GM12801 (cell line): Measurements from ENCODE around the gene HLA-DMB.

Experiments used
- CTCF ChIP-seq: IDR thresholded peaks from one replicate; pipeline ENCODE4 v1.5.1; 2011; ENCODE audit warnings: control low read depth; ENCODE audit not compliant: insufficient read length; ENCODE audit errors: extremely low read depth

HLA-DMB gene

DNA sequence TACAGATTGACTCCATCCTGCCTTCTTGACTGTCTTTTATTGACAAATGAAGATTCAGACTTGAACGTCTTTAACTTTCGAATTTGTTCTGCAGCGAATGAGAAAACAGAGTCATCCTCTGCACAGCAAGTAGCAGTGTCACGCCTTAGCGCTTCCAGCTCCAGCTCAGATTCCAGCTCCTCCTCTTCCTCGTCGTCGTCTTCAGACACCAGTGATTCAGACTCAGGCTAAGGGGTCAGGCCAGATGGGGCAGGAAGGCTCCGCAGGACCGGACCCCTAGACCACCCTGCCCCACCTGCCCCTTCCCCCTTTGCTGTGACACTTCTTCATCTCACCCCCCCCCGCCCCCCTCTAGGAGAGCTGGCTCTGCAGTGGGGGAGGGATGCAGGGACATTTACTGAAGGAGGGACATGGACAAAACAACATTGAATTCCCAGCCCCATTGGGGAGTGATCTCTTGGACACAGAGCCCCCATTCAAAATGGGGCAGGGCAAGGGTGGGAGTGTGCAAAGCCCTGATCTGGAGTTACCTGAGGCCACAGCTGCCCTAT, 39.7 kb upstream of the HLA-DMB start:
- no peak for TF ChIP-seq CTCF

DNA sequence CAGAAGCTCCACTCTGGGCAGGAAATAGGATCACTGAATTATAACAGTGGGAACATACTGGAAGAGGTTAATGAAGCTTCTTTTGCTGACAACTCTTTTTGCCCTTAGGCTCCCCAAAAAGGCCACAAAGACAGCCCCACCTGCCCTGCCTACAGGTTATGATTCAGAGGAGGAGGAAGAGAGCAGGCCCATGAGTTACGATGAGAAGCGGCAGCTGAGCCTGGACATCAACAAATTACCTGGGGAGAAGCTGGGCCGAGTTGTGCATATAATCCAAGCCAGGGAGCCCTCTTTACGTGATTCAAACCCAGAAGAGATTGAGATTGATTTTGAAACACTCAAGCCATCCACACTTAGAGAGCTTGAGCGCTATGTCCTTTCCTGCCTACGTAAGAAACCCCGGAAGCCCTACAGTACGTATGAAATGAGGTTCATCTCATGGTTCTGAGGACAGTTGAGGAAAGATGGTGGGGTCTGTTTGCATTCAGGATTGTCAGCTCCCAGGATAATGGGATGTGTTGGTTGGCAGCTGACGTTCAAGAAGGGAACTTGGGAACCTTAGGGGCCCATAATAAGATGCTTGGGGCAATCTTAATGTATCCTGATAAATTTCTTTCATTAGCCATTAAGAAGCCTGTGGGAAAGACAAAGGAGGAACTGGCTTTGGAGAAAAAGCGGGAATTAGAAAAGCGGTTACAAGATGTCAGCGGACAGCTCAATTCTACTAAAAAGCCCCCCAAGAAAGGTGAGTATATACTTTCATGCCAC, 39.1 kb upstream of the HLA-DMB start:
- no peak for TF ChIP-seq CTCF

- TF ChIP-seq CTCF = no peak
These were observed 37.1 kb upstream of the HLA-DMB start for GRCh38 chr6:32977953-32978324.

DNA sequence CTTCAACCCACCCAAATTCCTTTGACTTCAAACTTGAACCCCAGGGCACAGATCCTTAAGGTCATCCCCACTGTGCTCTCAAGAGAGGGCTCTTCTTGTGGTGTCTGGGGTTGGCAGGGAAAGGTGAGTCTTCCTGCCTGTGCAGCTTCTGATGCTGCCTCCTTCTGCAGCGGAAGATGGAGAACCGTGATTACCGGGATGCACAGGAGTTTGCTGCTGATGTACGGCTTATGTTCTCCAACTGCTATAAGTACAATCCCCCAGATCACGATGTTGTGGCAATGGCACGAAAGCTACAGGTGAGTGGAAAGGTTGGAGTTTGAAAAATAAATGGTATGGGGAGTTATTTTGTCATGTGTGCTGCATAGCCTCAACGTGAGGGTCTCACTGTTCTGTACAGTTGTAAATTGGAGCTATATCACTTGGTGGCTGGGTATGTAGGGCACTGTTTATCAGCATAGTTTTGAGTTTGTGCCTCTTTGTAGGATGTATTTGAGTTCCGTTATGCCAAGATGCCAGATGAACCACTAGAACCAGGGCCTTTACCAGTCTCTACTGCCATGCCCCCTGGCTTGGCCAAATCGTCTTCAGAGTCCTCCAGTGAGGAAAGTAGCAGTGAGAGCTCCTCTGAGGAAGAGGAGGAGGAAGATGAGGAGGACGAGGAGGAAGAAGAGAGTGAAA, 36.6 kb upstream of the HLA-DMB start:
- no peak for TF ChIP-seq CTCF

- no peak for TF ChIP-seq CTCF
These were observed 35.7 kb upstream of the HLA-DMB start for GRCh38 chr6:32976334-32977069.

DNA sequence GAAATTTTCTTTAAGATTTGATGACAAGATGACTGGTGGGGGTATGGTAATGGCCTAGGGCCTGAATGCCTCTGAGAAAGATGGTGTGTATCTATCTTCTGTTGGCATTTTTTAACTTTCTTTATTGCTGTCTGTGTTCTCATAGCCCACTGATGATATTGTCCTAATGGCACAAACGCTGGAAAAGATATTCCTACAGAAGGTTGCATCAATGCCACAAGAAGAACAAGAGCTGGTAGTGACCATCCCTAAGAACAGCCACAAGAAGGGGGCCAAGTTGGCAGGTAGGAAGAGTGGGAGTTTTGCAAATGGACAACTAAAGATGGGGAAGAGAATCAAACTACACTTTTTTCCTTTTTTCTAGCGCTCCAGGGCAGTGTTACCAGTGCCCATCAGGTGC, 35.1 kb upstream of the HLA-DMB start:
- TF ChIP-seq CTCF = no peak
